HG03442 (cell line): Measurements from ENCODE around the gene NFXL1.
A peak's percentile ranks its signal among the peaks of the same experiment; 100 is the strongest.

Experiments used
- ATAC-seq: cut with Tn5 transposase; IDR thresholded peaks from one replicate; pipeline ENCODE4 v1.9.1; 2021; ENCODE audit warnings: mild to moderate bottlenecking, moderate library complexity; ENCODE audit not compliant: unreplicated experiment

NFXL1 gene

DNA sequence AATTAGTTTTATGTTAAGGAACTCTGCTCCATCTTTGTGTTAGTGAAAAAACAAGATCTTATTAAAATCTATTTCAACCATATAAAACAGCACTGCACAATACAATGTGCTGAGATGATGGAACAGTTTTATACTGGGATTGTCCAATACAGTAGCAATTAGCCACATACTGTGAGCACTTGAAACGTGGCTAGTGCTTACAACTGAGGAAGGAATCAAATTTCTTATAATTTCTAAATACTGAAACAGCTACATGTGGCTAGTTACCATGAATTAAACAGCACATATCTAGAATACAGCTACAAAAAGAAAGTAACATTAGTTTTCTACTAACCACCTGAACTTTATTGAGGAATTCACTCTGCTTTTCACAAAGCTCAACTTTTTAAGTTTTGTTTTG lies 14.7 kb downstream of the NFXL1 start:
- ATAC-seq = no peak

DNA sequence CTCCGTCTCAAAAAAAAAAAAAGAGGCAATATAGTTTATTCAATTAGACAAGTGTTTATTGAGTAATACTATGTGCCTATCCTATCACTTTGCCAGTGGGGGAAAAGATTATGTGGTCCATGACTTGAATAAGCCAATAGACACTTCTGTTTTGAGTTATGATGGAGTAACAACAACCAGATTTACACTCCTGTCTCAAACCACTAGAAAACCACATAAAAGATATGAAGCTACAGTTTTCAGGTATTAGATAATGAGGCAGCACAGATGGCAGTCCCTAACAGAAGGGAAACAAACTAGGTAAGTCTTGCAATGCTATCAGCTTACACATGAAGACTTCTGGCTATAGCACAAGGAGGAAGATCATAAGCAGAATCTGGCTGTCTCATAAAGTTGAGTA lies 22.5 kb downstream of the NFXL1 start:
- ATAC-seq = no peak

DNA sequence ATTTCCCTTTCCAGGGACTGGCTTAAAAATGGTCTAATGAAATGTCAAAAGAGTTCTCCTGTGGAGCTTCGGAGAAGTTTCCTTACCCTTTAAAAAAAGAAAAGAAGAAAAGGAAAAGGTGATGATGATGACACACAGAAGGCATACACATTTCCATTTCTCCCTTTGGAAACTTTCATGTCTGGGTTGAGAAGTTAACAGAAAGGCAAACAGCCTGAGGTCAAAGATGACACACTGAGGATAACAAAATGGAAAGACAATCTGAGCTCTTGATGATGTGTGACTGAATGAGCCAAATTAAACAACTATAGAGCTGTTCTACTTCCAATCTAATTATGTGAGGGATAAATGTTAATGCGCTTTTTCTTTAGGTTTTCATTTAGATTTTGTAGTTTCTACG lies 32.2 kb downstream of the NFXL1 start:
- ATAC-seq = no peak

DNA sequence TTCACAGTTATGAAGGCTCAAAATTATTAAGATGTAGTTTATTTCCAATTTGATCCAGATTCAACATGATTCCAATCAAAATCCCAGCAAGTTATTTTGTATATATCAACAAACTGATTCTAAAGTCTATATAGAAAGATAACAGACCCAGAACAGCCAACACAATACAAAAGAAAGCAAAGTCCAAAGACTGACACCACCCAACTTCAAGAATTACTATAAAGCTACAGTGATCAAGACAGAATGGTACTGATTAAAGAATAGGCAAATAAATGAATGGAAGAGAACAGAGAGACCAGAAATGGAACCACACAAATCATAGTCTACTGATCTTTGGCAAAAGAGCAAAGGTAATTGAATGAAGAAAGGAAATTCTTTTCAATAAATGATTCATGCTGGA lies 34.9 kb downstream of the NFXL1 start:
- ATAC-seq = no peak

DNA sequence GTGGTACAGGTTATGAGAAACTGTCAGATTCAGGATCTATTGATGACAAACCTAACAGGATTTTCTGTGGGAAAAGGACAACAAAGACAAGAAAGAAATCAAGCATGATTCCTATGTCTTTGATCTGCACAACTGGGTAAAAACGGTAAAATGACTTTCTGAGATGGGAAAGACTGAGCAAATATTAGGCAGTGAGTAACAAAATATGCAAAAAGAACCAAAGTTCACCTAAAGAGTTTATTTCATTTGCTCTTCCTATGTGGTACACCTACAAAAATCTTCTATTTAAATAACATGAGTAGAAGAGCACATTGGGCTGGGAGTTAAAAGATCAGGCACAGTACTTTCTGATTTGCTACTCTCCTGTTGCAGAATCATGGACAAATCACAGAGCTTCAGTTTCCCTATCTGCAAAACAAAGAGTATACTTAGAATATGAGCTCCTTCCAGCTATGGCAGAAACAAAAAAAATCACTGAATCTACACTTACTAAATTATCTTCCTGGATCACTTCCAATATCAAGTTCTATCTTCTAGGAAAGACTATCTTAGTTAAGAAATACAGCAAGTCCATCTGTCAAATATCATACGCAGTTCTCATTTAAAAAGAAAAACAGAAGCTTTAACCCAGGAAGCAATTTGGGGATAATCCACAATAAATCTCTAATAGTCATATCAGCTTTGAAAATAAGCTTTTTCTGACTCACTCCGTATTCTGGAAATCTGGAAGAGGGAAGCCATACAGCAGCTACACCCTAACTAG lies 37.4 kb downstream of the NFXL1 start:
- no peak for ATAC-seq

DNA sequence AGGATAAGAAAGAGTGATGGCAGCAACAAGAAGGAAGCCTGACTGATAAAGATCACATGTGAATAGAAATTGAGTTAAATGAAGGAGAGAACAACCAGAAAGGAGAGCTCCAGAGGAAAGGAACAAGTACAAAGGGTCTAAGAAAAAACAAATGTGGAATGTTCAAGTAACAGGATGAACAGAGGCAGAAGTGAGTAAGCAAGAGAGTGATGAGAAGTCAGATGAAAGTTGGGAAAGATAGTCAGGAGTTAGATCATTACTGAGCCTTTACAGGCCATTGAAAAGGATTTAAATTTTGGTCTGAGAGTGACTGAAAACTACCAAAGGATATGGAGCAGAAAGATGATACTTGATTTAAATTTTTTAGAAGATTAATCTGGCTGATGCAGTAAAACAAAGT lies 38.1 kb downstream of the NFXL1 start:
- no peak for ATAC-seq

DNA sequence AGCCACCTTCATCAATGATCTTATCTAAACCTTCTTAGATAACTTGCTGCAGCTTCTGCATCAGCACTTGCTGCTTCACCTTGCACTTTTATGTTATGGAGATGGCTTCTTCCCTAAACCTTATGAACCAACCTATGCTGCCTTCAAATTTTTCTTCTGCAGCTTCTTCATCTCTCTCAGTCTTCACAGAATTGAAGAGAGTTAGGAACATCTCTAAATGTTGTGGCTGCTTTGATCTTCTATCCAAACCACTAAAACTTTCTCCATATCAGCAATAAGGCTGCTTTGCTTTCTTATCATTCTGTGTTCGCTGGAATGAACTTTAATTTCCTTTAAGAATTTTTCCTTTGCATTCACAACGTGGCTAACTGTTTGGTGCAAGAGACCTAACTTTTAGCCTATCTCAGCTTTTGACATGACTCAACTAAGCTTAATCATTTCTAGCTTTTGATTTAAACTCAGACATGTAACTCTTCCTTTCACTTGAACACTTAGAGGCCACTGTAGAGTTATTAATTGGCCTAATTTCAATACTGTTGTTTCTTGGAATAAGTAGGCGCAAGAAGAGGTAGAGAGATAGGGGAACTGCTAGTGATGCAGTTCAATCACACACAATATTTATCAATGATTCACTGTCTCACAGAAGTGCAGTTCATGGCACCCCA lies 40.4 kb downstream of the NFXL1 start:
- no peak for ATAC-seq

DNA sequence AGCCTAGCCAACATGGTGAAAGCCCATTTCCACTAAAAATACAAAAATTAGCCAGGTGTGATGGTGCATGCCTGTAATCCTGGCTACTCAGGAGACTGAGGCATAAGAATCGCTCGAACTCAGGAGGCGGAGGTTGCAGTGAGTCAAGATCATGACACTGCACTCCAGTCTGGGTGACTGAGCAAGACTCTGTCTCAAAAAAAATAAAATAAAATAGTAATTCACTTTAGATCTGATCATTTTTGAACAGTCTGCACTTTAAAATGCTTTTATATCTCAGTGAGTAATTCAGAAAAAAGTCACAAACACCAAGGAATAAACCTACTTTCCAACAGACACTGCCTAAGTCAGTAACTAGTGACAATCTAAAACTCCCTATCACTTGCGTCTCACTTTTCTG lies 50.9 kb downstream of the NFXL1 start:
- ATAC-seq = no peak

DNA sequence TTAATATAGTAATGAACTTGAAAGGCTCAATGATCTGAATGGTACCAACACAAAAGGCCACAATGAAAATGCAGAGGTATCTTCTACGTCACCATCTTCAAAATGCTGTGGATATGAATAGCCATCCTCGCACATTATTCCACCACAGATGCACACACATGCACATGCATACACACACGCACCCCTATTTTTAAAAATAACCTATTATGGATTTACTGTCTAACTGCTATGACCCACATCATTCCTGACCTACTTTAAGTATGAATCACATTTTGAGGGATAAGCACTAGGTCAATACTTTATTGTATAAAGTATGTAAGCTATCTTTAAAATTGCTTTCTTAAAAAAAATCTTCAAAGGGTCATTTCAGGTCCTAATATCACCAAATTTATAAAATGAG lies 52.1 kb downstream of the NFXL1 start:
- ATAC-seq = no peak

DNA sequence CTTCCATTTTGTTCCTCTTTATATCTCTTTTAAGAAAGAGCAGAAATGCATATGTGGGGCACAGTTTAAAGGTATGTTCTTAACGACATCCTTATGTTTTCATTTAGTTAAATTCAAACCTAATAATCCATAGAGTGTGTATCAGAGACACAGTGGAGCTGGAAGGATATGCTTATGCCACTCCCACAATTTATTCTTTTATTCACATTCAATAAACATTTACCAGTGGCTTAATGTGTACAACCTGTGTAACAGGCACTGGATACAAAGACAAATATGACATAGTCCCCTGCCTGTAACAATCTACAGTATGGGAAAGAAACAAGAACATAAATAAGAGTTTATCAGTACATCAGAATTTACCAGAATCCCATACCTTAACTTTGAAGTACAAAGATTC lies 54.1 kb downstream of the NFXL1 start:
- no peak for ATAC-seq

DNA sequence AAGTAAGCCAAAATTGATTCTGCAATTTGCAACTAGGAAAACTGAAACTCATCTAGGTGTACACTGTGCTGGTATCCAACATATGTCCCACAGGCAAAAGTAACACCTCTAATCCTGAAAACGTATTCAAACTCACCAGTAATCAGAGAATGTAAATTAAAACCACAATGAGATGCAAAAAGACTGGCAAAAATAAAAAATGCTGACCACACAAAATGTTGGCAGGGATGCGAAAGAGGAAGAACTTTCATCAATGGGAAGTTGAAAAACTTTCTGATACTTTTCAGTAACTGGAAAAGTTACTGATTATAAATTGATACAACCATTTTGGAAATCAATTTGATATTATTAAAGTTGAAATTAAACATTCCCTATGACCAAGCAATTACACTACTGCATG lies 56.4 kb downstream of the NFXL1 start:
- ATAC-seq = no peak

DNA sequence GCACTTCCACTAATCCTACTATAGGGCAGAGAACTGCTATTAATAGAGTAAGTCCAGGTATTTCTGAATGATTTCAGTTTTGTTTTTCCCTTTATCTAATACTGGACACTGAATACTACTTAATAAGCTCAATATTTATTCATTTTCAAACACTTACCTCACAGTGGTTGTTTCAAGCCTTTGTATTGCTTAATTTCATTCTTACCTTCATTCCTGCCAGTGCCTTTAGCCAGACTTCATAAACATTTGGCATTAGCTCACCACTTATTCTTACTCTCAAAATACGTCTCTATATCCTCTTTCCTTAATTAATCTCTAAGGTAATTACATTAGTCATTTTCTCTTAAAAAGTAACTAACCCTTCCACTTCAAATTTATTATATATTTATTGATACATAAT lies 57.7 kb downstream of the NFXL1 start:
- no peak for ATAC-seq

DNA sequence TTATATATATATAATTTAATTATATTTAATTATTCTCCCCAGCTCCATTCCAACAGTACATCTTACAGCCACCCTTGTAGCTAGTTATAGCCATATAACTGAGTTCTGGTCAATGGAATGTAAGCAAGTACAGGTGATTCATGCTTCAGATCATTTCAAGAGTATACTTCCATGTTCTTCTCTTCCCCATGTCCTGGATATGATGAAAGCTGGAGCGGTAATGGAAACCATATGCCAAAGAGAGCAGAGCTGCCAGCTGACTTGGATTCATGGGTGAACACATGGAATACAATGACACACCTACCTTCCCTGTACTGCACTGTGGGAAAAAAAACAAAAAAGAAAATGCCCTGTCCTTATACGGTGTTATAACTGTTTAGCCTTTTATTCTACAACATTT lies 59.0 kb downstream of the NFXL1 start:
- no peak for ATAC-seq

DNA sequence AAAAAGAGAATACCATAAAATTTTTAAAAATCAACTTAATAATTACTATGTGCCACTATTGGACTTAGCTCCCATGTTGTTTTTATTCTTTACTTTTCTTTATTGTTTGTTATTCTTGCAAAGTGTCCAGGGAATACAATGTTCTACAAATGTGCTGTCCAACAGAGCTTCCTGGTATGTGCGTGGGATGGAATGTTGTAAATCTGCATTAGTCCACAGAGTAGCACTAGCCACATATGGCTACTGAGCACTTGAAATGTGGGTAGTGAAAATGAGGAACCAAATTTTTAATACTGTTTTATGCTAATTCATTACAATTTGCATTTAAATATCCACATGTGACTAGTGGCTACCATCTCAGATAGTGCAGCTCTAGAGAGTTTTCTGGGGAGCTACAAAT lies 62.2 kb downstream of the NFXL1 start:
- no peak for ATAC-seq

DNA sequence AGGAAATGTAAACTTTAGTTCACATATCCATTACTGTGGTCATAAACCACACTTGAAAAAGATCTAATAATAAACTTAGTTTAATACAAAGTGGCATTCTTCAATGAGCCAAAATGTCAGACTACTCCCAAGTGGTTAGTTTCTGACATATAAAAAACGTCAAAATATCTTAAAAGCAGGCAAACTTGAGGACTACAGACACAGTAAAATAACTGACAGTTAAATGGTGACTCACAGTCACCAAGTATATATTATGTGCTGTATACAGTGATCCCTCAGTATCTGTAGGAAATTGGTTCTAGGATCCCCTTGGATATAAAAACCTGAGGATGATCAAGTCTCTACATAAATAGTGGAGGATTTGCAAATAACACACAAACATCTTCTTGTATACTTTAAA lies 64.9 kb downstream of the NFXL1 start:
- ATAC-seq = no peak

DNA sequence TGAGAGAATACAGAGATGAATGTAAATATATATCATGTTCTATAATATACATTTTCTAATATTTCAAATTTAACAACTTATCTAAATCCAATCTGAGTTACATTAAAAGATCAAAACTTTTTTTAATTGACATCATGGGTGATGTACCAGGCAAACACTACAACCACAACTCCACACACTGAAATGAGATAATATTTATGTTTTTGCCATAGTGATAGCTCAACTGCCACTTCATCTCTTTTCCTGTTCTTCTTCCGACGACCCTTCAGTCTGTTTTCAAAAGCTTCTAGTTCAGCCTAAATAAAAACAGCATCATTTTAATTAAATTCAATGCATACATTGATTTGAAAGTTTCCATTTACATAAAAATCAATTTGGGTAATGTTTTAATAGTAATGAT lies 66.3 kb downstream of the NFXL1 start:
- no peak for ATAC-seq

DNA sequence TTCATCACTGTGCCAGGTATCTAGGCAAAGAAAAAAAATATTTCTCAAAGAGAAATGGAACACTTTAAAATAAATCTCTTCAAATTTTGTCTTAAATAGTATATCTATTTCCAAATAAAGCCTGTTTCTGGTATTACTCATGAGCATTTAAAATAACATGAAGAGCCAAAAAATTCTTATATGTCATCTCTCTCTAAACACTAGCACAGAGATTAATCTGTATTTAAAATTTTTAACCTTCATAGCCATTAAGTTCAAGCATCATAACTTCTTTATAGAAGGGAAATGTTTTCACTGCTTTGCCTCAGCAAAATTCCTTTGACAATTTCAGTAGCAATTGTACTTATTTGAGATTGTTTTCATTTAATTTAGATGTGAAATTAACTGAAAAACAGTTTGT lies 71.4 kb downstream of the NFXL1 start:
- no peak for ATAC-seq

DNA sequence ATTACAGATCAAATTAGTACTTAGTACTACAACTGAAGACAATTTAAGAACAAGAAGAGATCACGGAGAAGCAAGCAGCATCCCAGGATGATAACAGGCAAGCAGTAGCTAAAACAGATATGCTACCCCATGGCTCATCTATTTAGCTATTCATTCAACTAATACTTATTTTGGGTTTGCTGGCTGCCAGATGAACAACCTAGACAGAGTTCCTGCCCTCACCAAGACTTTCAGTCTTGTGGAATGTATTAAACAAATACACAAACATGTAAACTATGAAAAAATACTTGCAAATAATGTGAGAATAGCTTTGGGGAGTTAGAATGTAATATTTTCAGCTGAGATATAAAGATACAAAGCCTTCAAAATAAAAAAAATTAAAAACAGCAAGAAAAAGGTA lies 74.1 kb downstream of the NFXL1 start:
- no peak for ATAC-seq

DNA sequence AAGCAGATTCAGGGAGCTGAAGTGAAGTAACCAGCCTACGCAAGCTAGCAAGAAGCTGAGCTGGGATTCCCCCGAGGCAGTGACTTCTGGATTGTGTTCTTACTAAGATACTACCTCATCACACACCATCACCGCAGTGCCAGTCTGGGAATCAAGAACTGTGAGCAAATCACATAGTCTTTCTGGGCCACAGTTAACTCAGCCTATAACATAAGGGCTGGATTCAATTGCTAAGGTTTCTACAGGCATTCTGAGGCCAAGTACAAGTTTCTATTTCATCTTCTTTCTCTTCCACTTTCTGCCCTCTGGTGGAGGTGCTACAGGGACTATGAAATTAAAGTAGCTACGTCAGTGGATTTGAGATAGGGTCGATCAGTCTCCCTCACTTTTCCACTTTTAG lies 75.1 kb downstream of the NFXL1 start:
- ATAC-seq = peak; percentile 74

DNA sequence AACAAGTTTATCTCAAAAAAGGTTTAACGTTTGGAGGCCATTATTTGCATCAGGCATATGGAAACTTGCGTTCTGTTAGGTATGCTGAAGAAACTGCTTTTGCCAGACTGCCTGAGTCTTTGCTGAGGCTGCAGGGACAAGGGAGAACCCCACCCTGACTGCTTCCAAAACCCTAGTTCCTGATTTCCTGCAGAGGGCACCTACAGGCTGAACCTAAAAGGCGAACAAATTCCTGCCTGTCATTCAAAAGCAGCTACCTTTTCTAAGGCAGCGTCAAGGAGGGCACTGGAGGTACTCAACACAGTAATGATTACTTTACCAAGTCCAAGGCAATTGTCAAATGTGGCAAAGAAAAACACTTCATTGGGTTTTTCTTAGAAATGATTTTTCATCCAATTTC lies 75.9 kb downstream of the NFXL1 start:
- no peak for ATAC-seq

DNA sequence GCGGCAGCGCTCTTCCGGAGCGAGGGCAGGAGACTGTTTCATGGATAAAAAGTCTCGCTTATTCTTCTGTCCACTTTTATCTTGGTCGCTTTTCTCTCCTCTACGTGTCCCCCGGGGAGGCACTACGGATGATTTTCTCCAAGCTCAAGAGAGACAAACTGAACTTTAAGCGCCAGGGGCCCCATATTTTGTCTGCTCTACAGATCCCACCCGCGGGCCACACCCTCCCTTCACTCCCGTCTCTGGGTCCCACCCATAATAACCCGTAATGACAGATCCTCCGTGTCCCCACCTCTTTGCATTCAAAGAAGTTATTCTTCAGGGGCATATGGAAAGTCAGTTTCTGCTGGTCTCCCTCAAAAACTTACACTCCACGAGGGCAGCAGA lies 76.5 kb downstream of the NFXL1 start, which contains the start of gene CORIN:
Gene CORIN, minus strand, starts transcription at position 160 of the 387 bp plus-strand sequence. Its CDS starts 118 bp downstream, at position 42.
- no peak for ATAC-seq

DNA sequence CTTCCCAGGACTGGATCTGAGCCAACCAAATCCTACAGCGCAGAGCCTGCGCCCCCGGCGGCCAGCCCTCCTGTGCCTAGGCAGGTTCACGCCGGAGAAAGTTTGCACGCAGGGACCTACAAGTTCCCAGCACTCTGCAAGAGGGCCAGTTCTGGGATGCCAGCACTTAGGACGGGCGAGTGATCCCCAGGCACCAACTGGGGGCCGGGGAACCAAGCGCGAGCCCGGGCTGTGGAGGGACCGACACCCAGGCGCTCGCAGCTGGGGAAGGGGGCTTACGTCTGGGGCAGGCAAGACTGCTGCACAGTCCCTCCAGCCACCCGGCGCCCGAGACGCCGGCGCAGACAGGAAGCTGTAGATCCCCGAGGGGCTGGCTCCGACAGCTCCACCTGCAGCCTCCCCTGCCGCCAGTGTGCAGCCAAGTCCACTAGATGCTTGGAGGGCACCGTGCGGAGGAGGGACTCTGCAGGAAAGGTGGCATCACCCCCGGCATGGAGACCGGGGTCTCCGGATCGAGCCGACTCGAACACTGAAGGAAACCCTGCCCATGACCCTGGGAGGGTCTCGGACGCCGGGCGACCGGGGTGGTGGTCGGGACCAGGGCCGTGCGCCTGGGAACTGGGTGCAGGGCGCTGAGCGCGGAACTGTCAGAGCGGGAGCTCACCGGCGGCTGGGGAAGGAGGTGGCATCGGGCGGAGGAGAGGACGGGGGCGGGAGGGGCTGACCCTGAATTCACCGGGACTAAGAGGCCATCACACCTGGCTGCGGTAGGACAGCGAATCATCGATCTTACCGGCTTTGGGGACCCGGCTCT lies 77.1 kb downstream of the NFXL1 start:
- peak; percentile 39 for ATAC-seq
